H1 (cell line): ENCODE data around the gene COL5A1. TPM values are rescaled to one million over a fixed set of nuclear protein-coding genes. Genes with fewer than 3 reads are reported as not detected.

Source experiments
- E2F6 ChIP-seq: IDR thresholded peaks from 2 replicates; pipeline ENCODE4 v1.6.1; 2012; ENCODE audit warnings: inconsistent platforms
- HDAC2 ChIP-seq, 2 experiments: fragments of 300-600 bp in 1 of 2; sonication (generic) in 1 of 2; IDR thresholded peaks; 2 replicates each; pipeline ENCODE4 v1.6.1; 2011 to 2012; ENCODE audit warnings: low read depth in 2 of 2, low read length in 2 of 2, mild to moderate bottlenecking in 2 of 2, moderate library complexity in 2 of 2, borderline replicate concordance in 1 of 2, inconsistent platforms in 1 of 2
- JUND ChIP-seq: IDR thresholded peaks from 2 replicates; pipeline ENCODE4 v1.6.1; 2011; ENCODE audit warnings: mild to moderate bottlenecking, improper control_type of control experiment, low read length
- SIRT6 ChIP-seq: IDR thresholded peaks from one replicate; pipeline ENCODE4 v1.7.1; 2012; ENCODE audit warnings: low read length, inconsistent platforms
- SUZ12 ChIP-seq: fragments of 200-600 bp; sonication (generic); IDR thresholded peaks from 2 replicates; pipeline ENCODE4 v1.6.1; 2012; ENCODE audit warnings: mild to moderate bottlenecking, inconsistent platforms, low read length, moderate library complexity, mixed read lengths
- polyA plus RNA-seq, 7 experiments: library from polyadenylated mRNA; depleted of rRNA in 3 of 7; stranded (reverse) in 5 of 7; unstranded in 2 of 7; fragments of >200 nt in 5 of 7; fragments of 200-250 nt in 2 of 7; gene quantifications; 1 replicate in 5 of 7; 2 replicates in 1 of 7; 4 replicates in 1 of 7; pipeline versions ENCODE4 v1.2.1 to v1.2.3, GENCODE V29; 2011 to 2013; ENCODE audit warnings: missing spikeins in 2 of 7, mixed read lengths in 2 of 7
- total RNA-seq: library from RNA; stranded (reverse); fragmentation: NEBNext Ultra II Directional; extraction: Animal tissue kit (Norgen Biotek cat#: 25700); gene quantifications from 2 replicates; pipeline ENCODE4 v1.2.1, GENCODE V29; 2021

COL5A1 gene
- total and polyA plus RNA-seq, 2 of the 8 experiments (the other 6 are each of a cell fraction or from before 2014, with no cell fraction given): 3.8 to 12.0 TPM

GRCh38 chr9:134611046-134611445 lies 30.6 kb upstream of the COL5A1 start (continued):
- TF ChIP-seq SUZ12 (no peak), E2F6 (no peak), SIRT6 (no peak), JUND (no peak), HDAC2 (IDR thresholded peaks at IDR 0.05; ENCODE audit: borderline replicate concordance in 1 of 2, low read depth in 2 of 2, low read length in 2 of 2) (no peak)
